K562 (cell line): ENCODE measurements around the gene TRMU.

Experiments used
- ARID1B ChIP-seq: fragments of 450-650 bp; IDR thresholded peaks from 2 replicates; pipeline ENCODE4 v1.6.1; 2016; ENCODE audit warnings: antibody characterized with exemption, mild to moderate bottlenecking, inconsistent platforms
- ETV6 ChIP-seq, 3 experiments: fragments of 150-350 bp in 1 of 3; sonication (generic) in 1 of 3; formaldehyde crosslinking in 1 of 3; IDR thresholded peaks; 2 replicates each; pipeline versions ENCODE4 v1.6.1 to v1.8.0; 2014 to 2022; ENCODE audit warnings: borderline replicate concordance in 2 of 3, low read depth in 2 of 3, antibody characterized with exemption in 1 of 3, low read length in 1 of 3, mild to moderate bottlenecking in 1 of 3, missing genetic modification reagents in 1 of 3
- HDAC3 ChIP-seq: fragments of 450-650 bp; IDR thresholded peaks from 2 replicates; pipeline ENCODE4 v1.6.1; 2018; ENCODE audit warnings: borderline replicate concordance, mild to moderate bottlenecking, moderate library complexity; ENCODE audit not compliant: partially characterized antibody
- POLR2A ChIP-seq: fragments of 450-650 bp; conservative IDR thresholded peaks from 2 replicates; pipeline ENCODE4 v1.6.1; 2016
- RFX1 ChIP-seq: fragments of 450-650 bp; IDR thresholded peaks from 2 replicates; pipeline ENCODE4 v1.6.1; 2016; ENCODE audit warnings: mild to moderate bottlenecking, moderate library complexity
- ZC3H4 ChIP-seq: sonication (generic); formaldehyde crosslinking; IDR thresholded peaks from 2 replicates; pipeline ENCODE4 v1.9.0; 2021; ENCODE audit warnings: missing genetic modification reagents, borderline replicate concordance
- ZZZ3 ChIP-seq: fragments of 450-650 bp; IDR thresholded peaks from 2 replicates; pipeline ENCODE4 v1.6.1; 2016; ENCODE audit warnings: antibody characterized with exemption, mild to moderate bottlenecking, moderate library complexity
- TF ChIP-seq, protein P1 (sequence below): sonication (generic); formaldehyde crosslinking; IDR thresholded peaks from 2 replicates; pipeline ENCODE4 v1.9.0; 2022; ENCODE audit warnings: mild to moderate bottlenecking, missing genetic modification reagents
- TF ChIP-seq, protein P2 (sequence below), 3 experiments: IDR thresholded peaks in 2 of 3; conservative IDR thresholded peaks in 1 of 3; 2 replicates each; pipeline ENCODE4 v1.5.1; 2011 to 2012; ENCODE audit warnings: low read length in 3 of 3, mild to moderate bottlenecking in 3 of 3, control low read depth in 2 of 3, improper control_type of control experiment in 1 of 3, inconsistent platforms in 1 of 3, low read depth in 1 of 3, mixed read lengths in 1 of 3, moderate library complexity in 1 of 3; ENCODE audit not compliant: insufficient read depth in 2 of 3
- TF ChIP-seq, protein P3 (sequence below): fragments of 450-650 bp; formaldehyde crosslinking; IDR thresholded peaks from 2 replicates; pipeline ENCODE4 v1.4.0; 2022; ENCODE audit warnings: mild to moderate bottlenecking, moderate library complexity
- TF ChIP-seq, protein P4 (sequence below): fragments of 250-450 bp; sonication (Bioruptor Pico); IDR thresholded peaks from 2 replicates; pipeline ENCODE4 v1.4.0; 2020; ENCODE audit warnings: mild to moderate bottlenecking

DNA sequence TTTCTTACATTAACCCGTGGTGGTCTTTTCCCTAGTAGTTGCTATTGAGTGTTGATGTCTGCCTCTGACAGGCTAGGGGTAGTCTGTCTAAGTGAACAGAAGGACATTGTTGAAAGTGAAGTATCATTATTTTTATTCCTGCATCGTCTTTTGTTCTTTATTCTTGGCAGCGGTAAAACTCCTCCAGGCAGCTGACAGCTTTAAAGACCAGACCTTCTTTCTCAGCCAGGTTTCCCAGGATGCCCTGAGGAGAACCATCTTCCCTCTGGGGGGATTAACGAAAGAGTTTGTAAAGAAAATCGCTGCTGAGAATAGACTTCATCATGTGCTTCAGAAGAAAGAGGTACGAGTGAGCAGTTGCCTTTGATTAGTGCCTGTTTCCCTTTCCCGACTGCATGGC, 14.6 kb downstream of the TRMU start:
- TF ChIP-seq, protein P1, sequence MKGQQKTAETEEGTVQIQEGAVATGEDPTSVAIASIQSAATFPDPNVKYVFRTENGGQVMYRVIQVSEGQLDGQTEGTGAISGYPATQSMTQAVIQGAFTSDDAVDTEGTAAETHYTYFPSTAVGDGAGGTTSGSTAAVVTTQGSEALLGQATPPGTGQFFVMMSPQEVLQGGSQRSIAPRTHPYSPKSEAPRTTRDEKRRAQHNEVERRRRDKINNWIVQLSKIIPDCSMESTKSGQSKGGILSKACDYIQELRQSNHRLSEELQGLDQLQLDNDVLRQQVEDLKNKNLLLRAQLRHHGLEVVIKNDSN (CRISPR knock-in tag), result no peak
- TF ChIP-seq, protein P2, sequence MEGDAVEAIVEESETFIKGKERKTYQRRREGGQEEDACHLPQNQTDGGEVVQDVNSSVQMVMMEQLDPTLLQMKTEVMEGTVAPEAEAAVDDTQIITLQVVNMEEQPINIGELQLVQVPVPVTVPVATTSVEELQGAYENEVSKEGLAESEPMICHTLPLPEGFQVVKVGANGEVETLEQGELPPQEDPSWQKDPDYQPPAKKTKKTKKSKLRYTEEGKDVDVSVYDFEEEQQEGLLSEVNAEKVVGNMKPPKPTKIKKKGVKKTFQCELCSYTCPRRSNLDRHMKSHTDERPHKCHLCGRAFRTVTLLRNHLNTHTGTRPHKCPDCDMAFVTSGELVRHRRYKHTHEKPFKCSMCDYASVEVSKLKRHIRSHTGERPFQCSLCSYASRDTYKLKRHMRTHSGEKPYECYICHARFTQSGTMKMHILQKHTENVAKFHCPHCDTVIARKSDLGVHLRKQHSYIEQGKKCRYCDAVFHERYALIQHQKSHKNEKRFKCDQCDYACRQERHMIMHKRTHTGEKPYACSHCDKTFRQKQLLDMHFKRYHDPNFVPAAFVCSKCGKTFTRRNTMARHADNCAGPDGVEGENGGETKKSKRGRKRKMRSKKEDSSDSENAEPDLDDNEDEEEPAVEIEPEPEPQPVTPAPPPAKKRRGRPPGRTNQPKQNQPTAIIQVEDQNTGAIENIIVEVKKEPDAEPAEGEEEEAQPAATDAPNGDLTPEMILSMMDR (IDR thresholded peaks at IDR 0.05 in 2 of 3, conservative IDR thresholded peaks at IDR 0.05 in 1 of 3; ENCODE audit: insufficient read depth in 2 of 3, low read depth in 1 of 3, low read length in 3 of 3), result no peak
- TF ChIP-seq ETV6 (IDR thresholded peaks at IDR 0.05; ENCODE audit: borderline replicate concordance in 1 of 2, low read depth in 2 of 2, low read length in 1 of 2) (no peak), ETV6 (CRISPR knock-in tag; IDR thresholded peaks at IDR 0.05; ENCODE audit: borderline replicate concordance) (no peak), HDAC3 (no peak), POLR2A (no peak), ARID1B (no peak), ZC3H4 (no peak), ZZZ3 (no peak), RFX1 (no peak)
- TF ChIP-seq, protein P3, sequence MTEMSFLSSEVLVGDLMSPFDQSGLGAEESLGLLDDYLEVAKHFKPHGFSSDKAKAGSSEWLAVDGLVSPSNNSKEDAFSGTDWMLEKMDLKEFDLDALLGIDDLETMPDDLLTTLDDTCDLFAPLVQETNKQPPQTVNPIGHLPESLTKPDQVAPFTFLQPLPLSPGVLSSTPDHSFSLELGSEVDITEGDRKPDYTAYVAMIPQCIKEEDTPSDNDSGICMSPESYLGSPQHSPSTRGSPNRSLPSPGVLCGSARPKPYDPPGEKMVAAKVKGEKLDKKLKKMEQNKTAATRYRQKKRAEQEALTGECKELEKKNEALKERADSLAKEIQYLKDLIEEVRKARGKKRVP (CRISPR knock-in tag), result no peak
- TF ChIP-seq, protein P4, sequence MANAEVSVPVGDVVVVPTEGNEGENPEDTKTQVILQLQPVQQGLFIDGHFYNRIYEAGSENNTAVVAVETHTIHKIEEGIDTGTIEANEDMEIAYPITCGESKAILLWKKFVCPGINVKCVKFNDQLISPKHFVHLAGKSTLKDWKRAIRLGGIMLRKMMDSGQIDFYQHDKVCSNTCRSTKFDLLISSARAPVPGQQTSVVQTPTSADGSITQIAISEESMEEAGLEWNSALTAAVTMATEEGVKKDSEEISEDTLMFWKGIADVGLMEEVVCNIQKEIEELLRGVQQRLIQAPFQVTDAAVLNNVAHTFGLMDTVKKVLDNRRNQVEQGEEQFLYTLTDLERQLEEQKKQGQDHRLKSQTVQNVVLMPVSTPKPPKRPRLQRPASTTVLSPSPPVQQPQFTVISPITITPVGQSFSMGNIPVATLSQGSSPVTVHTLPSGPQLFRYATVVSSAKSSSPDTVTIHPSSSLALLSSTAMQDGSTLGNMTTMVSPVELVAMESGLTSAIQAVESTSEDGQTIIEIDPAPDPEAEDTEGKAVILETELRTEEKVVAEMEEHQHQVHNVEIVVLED, result no peak
